Peyer's patch (tissue), 4 donors: Measurements from ENCODE around the gene PTCRA.

ENCODE experiments used
- POLR2A ChIP-seq, 2 donors: fragments of 450-650 bp; IDR thresholded peaks; one replicate each; pipeline ENCODE4 v1.5.1; 2017; ENCODE audit warnings: antibody characterized with exemption in 2 of 2, mild to moderate bottlenecking in 2 of 2, moderate library complexity in 2 of 2
- TF ChIP-seq, protein P1 (sequence below), 6 experiments: fragments of 450-650 bp in 4 of 6; fragments of 200-600 bp in 2 of 6; sonication (generic) in 1 of 6; IDR thresholded peaks; one replicate each; pipeline ENCODE4 v1.5.1; 2017 to 2019; ENCODE audit warnings: antibody characterized with exemption in 6 of 6, mild to moderate bottlenecking in 3 of 6, moderate library complexity in 1 of 6

DNA sequence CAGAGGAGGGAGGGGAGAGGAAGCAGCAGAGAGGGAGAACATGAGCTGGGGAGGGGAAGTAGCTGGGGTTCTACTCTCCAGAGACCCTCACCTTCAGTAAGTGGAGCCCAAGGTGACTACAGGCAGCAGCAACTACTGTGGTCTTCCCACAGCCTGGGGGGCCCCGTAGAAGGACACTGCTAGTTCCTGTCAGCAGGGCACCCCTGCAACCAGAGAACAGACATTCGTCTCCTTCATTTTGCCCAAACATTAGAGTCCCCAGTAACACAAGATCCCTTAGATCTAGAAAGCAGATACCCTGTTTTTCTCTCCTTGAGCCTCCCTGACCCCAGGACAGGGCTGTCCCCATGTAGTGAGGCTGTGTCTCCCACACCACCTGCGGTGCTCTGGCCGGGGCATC is 52.9 kb downstream of the PTCRA start:
- TF ChIP-seq POLR2A (IDR thresholded peaks at IDR 0.05): no peak
- TF ChIP-seq, protein P1, sequence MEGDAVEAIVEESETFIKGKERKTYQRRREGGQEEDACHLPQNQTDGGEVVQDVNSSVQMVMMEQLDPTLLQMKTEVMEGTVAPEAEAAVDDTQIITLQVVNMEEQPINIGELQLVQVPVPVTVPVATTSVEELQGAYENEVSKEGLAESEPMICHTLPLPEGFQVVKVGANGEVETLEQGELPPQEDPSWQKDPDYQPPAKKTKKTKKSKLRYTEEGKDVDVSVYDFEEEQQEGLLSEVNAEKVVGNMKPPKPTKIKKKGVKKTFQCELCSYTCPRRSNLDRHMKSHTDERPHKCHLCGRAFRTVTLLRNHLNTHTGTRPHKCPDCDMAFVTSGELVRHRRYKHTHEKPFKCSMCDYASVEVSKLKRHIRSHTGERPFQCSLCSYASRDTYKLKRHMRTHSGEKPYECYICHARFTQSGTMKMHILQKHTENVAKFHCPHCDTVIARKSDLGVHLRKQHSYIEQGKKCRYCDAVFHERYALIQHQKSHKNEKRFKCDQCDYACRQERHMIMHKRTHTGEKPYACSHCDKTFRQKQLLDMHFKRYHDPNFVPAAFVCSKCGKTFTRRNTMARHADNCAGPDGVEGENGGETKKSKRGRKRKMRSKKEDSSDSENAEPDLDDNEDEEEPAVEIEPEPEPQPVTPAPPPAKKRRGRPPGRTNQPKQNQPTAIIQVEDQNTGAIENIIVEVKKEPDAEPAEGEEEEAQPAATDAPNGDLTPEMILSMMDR (IDR thresholded peaks at IDR 0.05): no peak
